HG03575 (cell line): ENCODE data around the gene PRRT3.
"Not testable (repeated sequence)": the region's sequence is repeated elsewhere in the genome, so short reads cannot be mapped to it uniquely, and the experiment has no call there.

ENCODE experiments used
- ATAC-seq: cut with Tn5 transposase; IDR thresholded peaks from one replicate; pipeline ENCODE4 v1.9.1; 2021; ENCODE audit not compliant: unreplicated experiment, insufficient number of reproducible peaks, low FRiP score; ENCODE audit errors: extremely low read depth

Gene PRRT3

DNA sequence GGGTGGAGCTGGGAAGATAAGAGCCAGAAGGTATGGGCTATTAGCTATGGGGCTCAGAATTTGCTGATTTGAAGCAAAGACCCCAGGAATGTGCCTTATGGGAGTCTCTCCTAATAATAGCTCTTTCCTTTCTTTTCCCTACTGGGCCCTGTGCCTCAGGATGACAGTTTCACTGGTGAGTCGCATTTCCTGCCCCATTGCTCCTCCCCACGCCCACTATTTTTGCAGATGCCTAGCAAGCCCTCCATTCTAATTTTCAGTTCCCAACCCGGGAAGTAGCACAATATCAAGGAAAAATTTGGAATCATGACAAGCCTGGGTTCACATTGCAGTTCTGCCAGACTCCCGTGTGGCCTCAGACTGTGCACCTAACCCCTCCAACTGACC lies 49.0 kb downstream of the PRRT3 start:
- no peak for ATAC-seq

DNA sequence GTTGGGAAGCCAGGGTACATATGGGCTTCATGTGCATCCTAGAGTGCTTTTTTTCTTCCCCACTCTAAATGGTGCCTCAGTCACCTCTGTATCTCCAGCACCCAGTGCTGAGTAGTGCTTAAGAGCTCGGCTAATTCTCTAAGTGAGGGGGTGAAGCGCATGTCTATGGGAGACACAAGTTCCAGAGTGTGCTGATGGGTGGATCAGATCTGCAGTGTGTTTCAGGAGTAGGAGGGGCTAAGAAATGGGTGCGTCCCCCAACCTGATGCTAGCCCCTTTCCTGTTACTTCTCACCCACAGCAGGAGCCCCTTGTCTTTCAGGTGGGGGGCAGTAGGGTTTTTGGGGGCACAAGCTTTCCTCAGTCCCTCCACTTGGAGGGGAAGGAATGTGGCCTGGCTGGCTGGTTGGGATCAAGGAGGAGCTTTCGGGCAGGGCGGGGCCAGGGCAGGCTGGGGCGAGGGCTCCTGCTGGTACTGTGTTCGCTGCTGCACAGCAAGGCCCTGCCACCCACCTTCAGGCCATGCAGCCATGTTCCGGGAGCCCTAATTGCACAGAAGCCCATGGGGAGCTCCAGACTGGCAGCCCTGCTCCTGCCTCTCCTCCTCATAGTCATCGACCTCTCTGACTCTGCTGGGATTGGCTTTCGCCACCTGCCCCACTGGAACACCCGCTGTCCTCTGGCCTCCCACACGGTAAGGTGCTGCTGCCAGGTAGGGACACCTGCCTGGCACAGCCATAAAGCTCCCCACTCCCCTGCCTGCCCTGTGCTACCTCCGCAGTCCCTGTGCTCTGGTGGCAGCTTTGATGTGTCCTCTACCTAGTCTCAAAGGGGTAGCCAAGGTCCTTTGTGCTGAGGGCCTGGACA lies 49.6 kb downstream of the PRRT3 start, which contains the start of gene IL17RE:
TSS of gene IL17RE (plus strand) at position 477 of the 866 bp plus-strand sequence. CDS start at position 562, 85 bp downstream.
- no peak for ATAC-seq

DNA sequence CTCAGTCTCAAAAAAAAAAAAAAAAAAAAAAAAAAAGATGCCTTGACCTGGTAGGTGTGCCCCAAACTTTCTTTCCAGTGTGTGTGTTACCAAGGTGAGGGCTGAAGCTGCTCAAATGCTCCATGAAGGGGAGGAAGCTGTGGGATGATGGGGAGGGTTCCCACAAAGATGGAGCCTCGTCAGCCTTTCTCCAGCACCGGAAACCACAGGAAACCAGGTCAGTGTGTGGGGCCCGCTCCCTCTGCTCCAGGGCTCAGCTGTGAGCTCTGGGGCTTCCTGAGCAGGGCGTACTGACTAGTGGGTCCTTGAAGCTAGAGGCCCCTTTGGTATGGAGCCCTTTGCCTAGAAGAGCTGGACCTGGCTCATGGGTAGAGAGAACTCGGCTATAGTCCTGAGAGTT lies 50.2 kb downstream of the PRRT3 start:
- ATAC-seq: no peak

DNA sequence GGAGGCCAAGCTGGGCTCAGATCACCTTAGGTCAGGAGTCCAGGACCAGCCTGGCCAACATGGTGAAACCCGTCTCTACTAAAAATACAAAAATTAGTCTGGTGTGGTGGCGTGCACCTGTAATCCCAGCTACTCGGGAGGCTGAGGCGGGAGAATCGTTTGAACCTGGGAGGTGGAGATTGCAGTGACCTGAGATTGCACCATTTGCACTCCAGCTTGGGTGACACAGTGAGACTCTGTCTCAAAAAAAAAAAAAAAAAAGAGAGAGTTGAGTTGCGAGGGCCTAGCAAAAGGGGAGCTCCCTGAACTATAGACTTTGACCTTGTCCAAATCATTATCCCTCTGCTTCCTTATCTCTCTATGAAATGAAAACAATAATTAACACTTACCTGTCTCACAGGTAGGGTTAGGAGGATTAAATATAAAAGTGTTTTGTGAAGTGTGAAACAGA lies 51.2 kb downstream of the PRRT3 start:
- ATAC-seq: not testable (repeated sequence)

DNA sequence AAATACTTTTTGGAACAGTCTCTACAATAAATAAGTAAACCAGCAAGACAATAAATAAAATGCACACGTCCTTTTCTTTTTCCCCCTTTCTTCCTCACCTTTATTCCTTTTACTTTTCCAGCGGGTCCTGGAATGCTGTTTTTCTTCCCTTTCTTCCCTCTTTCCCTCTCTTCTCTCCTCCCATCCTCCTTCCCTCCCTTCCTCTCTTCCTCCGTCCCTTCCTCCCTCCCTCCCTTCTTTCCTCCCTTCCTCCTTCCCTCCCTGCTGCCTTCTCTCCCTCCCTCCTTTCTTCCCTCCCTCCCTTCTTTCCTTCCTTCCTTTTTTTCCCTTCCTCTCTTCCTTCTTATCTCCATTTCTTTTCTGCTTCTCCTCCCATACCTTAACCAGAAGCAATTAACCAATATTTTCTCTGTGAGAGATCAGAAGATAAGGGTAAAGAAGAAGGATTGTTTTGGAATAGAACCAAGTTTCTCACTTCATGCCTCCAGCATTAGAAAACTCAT lies 52.9 kb downstream of the PRRT3 start:
- ATAC-seq: no peak

DNA sequence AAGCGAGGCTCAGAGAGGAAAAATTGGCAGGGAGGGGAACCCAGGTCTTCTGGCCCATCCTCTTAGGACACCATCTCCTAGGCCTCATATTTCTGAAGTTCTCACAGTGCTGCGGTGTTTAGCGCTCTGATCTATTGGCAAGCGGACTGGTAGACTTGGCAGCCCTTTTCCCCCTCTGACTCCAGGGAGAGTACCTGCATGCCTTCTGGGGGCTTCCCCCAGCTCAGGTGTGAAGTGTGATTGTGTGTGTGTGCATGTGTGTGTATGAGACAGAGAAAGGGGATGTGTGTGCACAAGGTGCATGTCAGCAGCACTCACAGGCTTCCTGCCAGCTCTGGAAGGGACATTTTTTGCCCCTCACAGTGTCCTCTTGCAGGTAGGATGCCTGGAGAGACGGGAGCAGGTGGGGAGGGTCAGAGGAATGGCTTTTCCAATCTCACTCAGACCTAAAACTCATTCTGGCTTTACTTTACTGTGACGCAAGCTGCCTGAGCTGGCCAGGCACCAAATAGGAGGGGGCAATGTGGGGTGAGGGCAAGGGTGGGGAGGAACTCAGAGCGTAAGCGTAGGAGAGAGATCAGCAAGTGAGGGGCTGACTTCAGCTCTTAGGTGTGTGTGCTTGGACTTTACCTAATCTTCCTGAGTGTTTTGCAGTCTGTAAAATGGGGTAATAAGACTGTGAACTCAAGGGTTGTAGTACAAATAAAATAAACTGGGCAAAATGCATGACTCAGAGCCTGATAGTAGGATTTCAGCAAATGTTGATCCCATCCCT lies 53.6 kb downstream of the PRRT3 start:
- no peak for ATAC-seq

DNA sequence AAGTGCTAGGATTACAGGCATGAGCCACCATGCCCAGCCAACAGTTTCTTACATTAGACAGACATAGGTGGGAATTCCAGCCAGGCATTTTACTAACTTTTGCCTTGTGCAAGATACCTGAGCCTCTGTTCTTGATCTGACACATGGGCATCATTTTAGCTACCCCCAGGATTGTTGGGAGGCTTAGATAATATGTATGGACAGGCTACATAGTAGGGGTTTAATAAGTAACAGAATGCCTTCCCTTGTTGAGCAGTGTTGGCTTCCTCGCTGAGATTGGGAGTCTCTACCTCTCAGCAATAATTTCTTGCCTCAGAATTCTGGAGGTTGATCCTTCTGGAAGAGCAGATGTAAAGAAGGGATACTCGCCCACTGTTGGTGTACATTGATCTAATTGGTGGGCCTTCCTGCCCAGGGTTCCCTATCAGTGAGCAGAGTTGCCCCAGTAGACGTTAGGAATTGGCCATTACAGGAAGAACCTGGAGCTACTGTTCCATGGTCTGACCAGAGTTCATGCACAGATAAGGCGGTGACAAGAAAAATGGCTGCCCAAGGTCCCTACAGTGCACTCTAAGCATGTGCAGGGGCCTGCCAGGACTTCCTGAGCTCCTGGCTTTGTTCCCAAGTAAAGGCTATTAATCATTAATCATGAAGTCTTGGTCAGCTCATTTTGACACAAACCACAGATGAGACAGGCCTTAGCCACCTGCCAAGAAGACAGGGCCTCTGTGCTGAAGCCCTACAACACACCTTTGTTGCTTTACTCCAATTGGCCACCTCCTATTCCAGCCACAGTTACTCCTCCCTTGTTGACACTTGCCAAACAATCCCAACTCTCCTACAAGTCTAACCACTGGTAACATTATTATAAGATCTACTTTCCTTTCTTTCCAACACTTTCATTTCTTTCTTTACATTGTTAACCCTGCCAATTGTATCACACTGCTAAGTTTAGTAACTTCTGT lies 54.5 kb downstream of the PRRT3 start:
- ATAC-seq: no peak

DNA sequence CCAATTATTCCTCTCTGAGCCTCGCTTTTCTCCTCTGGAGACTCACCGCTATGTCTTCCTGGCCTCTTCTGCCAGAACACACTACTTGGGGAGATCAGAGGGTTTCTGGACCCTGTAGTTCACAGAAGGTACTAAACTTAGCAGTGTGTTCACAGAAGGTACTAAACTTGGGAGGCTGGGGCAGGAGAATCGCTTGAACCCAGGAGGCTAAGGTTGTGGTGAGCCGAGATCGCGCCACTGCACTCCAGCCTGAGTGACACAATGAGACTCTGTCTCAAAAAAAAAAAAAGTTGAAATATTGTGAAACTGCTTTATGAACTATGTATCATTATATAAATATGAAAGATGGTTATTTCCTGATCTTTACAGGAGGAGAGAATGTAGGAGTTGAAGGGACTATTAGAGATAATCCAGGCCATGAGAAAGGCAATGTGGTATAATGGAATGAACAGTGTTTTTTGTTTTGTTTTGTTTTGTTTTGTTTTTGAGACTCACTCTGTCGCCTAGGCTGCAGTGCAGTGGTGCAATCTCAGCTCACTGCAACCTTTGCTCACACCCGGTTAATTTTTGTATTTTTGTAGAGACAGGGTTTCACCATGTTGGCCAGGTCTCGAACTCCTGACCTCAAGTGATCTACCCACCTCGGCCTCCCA lies 55.3 kb downstream of the PRRT3 start:
- not testable (repeated sequence) for ATAC-seq

DNA sequence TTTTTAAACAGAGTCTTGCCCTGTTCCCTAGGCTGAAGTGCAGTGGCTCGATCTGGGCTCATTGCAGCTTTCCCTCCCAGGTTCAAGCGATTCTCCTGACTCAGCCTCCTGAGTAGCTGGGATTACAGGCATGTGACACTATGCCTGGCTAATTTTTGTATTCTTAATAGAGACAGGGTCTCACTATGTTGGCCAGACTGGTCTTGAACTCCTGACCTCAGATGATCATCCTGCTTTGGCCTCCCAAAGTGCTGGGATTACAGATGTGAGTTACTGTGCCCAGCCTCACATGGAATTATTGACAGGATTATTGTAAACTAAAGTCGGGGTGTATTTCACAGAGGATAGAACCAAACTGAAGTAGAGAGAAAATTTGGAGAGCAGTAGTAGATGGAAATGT lies 56.5 kb downstream of the PRRT3 start:
- ATAC-seq: not testable (repeated sequence)
